K562 (cell line): ENCODE results near the gene FTSJ3. TPM values are rescaled to one million over a fixed set of nuclear protein-coding genes. Genes with fewer than 3 reads are reported as not detected.

Experiments
- CBX8 ChIP-seq: fragments of 200-600 bp; sonication (generic); IDR thresholded peaks from 2 replicates; pipeline ENCODE4 v1.6.1; 2012; ENCODE audit warnings: borderline replicate concordance, mixed run types, low read depth, mild to moderate bottlenecking, moderate library complexity, mixed read lengths, low read length, control low read depth, inconsistent platforms; ENCODE audit not compliant: poor library complexity, severe bottlenecking; ENCODE audit errors: extremely low read depth
- ETS2 ChIP-seq: IDR thresholded peaks from 2 replicates; pipeline ENCODE4 v1.6.1; 2016; ENCODE audit warnings: borderline replicate concordance, missing genetic modification characterization, mild to moderate bottlenecking, moderate library complexity, missing compliant biosample characterization; ENCODE audit not compliant: poor library complexity, severe bottlenecking
- HDAC8 ChIP-seq: fragments of 450-650 bp; IDR thresholded peaks from 2 replicates; pipeline ENCODE4 v1.6.1; 2016; ENCODE audit warnings: mild to moderate bottlenecking, missing genetic modification characterization, moderate library complexity, missing compliant biosample characterization
- NCOA2 ChIP-seq, 2 experiments: fragments of 450-650 bp; IDR thresholded peaks; 2 replicates each; pipeline ENCODE4 v1.6.1; 2018; ENCODE audit warnings: mild to moderate bottlenecking in 2 of 2, moderate library complexity in 1 of 2; ENCODE audit not compliant: partially characterized antibody in 2 of 2
- NR2C2 ChIP-seq, 2 experiments: fragments of 200-800 bp in 1 of 2; sonication (Bioruptor generic) in 1 of 2; sonication (generic) in 1 of 2; formaldehyde crosslinking in 1 of 2; IDR thresholded peaks; 2 replicates each; pipeline versions ENCODE4 v1.6.1 to v1.8.0; 2016 to 2022; ENCODE audit warnings: mild to moderate bottlenecking in 1 of 2, missing compliant biosample characterization in 1 of 2, missing genetic modification characterization in 1 of 2, missing genetic modification reagents in 1 of 2
- NR4A1 ChIP-seq, 2 experiments: fragments of 250-450 bp in 1 of 2; fragments of 450-650 bp in 1 of 2; sonication (Bioruptor Pico) in 1 of 2; IDR thresholded peaks; 2 replicates each; pipeline versions ENCODE4 v1.4.0 to v1.6.1; 2016 to 2020; ENCODE audit warnings: mild to moderate bottlenecking in 2 of 2, missing compliant biosample characterization in 1 of 2, missing genetic modification characterization in 1 of 2, moderate library complexity in 1 of 2
- PCBP2 ChIP-seq: fragments of 200-400 bp; formaldehyde crosslinking; IDR thresholded peaks from 2 replicates; pipeline ENCODE4 v1.6.1; 2018; ENCODE audit warnings: low read length, low read depth, mild to moderate bottlenecking, moderate library complexity; ENCODE audit not compliant: poor library complexity, severe bottlenecking
- SMARCE1 ChIP-seq: fragments of 450-650 bp; IDR thresholded peaks from 2 replicates; pipeline ENCODE4 v1.7.1; 2016; ENCODE audit warnings: mild to moderate bottlenecking
- SNIP1 ChIP-seq: fragments of 450-650 bp; IDR thresholded peaks from 2 replicates; pipeline ENCODE4 v1.7.1; 2017; ENCODE audit warnings: low read depth, mild to moderate bottlenecking
- TAF15 ChIP-seq: fragments of 200-400 bp; formaldehyde crosslinking; IDR thresholded peaks from 2 replicates; pipeline ENCODE4 v1.6.1; 2017; ENCODE audit warnings: mild to moderate bottlenecking, low read depth, low read length, moderate library complexity
- TCF3 ChIP-seq: sonication (generic); formaldehyde crosslinking; IDR thresholded peaks from 2 replicates; pipeline ENCODE4 v1.4.0; 2020; ENCODE audit warnings: mild to moderate bottlenecking, missing genetic modification reagents
- ZEB2 ChIP-seq: fragments of 450-650 bp; IDR thresholded peaks from 2 replicates; pipeline ENCODE4 v1.6.1; 2016
- ZKSCAN1 ChIP-seq: fragments of 150-350 bp; IDR thresholded peaks from 2 replicates; pipeline ENCODE4 v1.6.1; 2016; ENCODE audit warnings: low read depth, low read length
- ZNF165 ChIP-seq: fragments of 250-450 bp; sonication (Bioruptor Pico); IDR thresholded peaks from 2 replicates; pipeline ENCODE4 v1.4.0; 2020; ENCODE audit warnings: borderline replicate concordance
- ZNF23 ChIP-seq: fragments of 250-450 bp; sonication (Bioruptor Pico); IDR thresholded peaks from 2 replicates; pipeline ENCODE4 v1.4.0; 2020; ENCODE audit warnings: mild to moderate bottlenecking
- ZNF384 ChIP-seq: IDR thresholded peaks from 2 replicates; pipeline ENCODE4 v1.6.1; 2012; ENCODE audit warnings: low read depth, low read length, improper control_type of control experiment
- ZNF764 ChIP-seq: fragments of 250-450 bp; sonication (Bioruptor Pico); IDR thresholded peaks from 2 replicates; pipeline ENCODE4 v1.4.0; 2020; ENCODE audit warnings: low read depth, mild to moderate bottlenecking, moderate library complexity
- polyA plus RNA-seq, 8 experiments: library from polyadenylated mRNA; depleted of rRNA in 4 of 8; stranded (reverse) in 5 of 8; unstranded in 3 of 8; fragments of >200 nt; fragmentation: Nextera tagmentation in 2 of 8; fragmentation: Illumina TruSeq in 1 of 8; extraction: Ambion mirVana in 2 of 8; extraction: Trizol in 1 of 8; gene quantifications; 2 replicates each; pipeline versions ENCODE4 v1.2.1 to v1.2.3, GENCODE V29; 2011 to 2014; ENCODE audit warnings: inconsistent platforms in 1 of 8, missing spikeins in 1 of 8
- total RNA-seq, 7 experiments: library from RNA; depleted of rRNA in 6 of 7; stranded (reverse); fragments of >200 nt in 6 of 7; fragmentation: Illumina TruSeq in 2 of 7; extraction: Trizol in 2 of 7; gene quantifications; 2 replicates each; pipeline versions ENCODE4 v1.2.1 to v1.2.3, GENCODE V29; 2011 to 2021; ENCODE audit warnings: low replicate concordance in 1 of 7
- TF ChIP-seq, protein P1 (sequence below), 2 experiments: fragments of 450-650 bp in 1 of 2; sonication (generic) in 1 of 2; formaldehyde crosslinking in 1 of 2; IDR thresholded peaks in 1 of 2; conservative IDR thresholded peaks in 1 of 2; 2 replicates each; pipeline versions ENCODE4 v1.6.1 to v1.8.1; 2016 to 2023; ENCODE audit warnings: mild to moderate bottlenecking in 2 of 2, moderate library complexity in 2 of 2, inconsistent platforms in 1 of 2, missing genetic modification reagents in 1 of 2
- TF ChIP-seq, protein P2 (sequence below): sonication (generic); formaldehyde crosslinking; IDR thresholded peaks from 2 replicates; pipeline ENCODE4 v1.8.1; 2023; ENCODE audit warnings: mild to moderate bottlenecking, missing genetic modification reagents
- TF ChIP-seq, protein P3 (sequence below): fragments of 250-450 bp; sonication (Bioruptor Pico); IDR thresholded peaks from 2 replicates; pipeline ENCODE4 v1.8.0; 2022; ENCODE audit warnings: inconsistent platforms, mild to moderate bottlenecking, moderate library complexity, borderline replicate concordance
- TF ChIP-seq, protein P4 (sequence below): fragments of 250-450 bp; sonication (Bioruptor Pico); IDR thresholded peaks from 2 replicates; pipeline ENCODE4 v1.5.0; 2021; ENCODE audit warnings: mild to moderate bottlenecking, borderline replicate concordance

Gene FTSJ3
- total and polyA plus RNA-seq, 9 of the 15 experiments (the other 6 are each of a cell fraction or from before 2014, with no cell fraction given), result 18.0 to 65.6 (median 52.4) TPM

DNA sequence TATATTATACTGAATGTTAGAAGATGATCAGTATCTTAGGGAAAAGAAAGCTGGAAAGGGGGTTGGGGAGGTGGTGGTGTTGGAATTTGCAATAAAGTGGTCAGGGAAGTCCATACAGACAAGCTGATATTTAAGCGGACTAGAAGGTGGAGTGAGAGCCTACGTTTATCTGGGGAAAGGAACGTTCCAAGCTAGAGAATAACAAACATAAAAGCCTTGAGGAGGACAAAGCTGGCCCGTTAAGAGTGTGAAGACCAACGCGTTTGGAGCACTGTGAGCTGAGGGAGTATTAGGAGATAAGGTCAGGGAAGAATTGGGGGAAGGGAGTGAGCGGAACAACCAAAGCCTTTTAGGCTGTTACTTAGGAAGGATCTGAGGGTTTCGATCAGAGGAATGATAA is 52.0 kb downstream of the FTSJ3 start (continued):
- TF ChIP-seq ETS2, result no peak
- no peak for TF ChIP-seq ZKSCAN1
- no peak for TF ChIP-seq SNIP1
- TF ChIP-seq NR4A1 (CRISPR knock-in tag; IDR thresholded peaks at IDR 0.05), result no peak
- no peak for TF ChIP-seq NR4A1 (tag; IDR thresholded peaks at IDR 0.05)
- TF ChIP-seq CBX8, result no peak
- no peak for TF ChIP-seq NCOA2 (IDR thresholded peaks at IDR 0.05; ENCODE audit: partially characterized antibody in 2 of 2)
- TF ChIP-seq, protein P1, sequence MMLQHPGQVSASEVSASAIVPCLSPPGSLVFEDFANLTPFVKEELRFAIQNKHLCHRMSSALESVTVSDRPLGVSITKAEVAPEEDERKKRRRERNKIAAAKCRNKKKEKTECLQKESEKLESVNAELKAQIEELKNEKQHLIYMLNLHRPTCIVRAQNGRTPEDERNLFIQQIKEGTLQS (IDR thresholded peaks at IDR 0.05), result no peak
- TF ChIP-seq, protein P1 (CRISPR knock-in tag; conservative IDR thresholded peaks at IDR 0.05), result no peak
- TF ChIP-seq TCF3 (CRISPR knock-in tag), result no peak
- no peak for TF ChIP-seq HDAC8
- no peak for TF ChIP-seq ZNF764 (CRISPR knock-in tag)
- TF ChIP-seq ZNF23, result no peak
- TF ChIP-seq SMARCE1, result 0 out of 2 replicates have a peak, but pooled peaks have one; percentile 44
- TF ChIP-seq, protein P2, sequence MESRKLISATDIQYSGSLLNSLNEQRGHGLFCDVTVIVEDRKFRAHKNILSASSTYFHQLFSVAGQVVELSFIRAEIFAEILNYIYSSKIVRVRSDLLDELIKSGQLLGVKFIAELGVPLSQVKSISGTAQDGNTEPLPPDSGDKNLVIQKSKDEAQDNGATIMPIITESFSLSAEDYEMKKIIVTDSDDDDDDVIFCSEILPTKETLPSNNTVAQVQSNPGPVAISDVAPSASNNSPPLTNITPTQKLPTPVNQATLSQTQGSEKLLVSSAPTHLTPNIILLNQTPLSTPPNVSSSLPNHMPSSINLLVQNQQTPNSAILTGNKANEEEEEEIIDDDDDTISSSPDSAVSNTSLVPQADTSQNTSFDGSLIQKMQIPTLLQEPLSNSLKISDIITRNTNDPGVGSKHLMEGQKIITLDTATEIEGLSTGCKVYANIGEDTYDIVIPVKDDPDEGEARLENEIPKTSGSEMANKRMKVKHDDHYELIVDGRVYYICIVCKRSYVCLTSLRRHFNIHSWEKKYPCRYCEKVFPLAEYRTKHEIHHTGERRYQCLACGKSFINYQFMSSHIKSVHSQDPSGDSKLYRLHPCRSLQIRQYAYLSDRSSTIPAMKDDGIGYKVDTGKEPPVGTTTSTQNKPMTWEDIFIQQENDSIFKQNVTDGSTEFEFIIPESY, result no peak
- TF ChIP-seq, protein P3, sequence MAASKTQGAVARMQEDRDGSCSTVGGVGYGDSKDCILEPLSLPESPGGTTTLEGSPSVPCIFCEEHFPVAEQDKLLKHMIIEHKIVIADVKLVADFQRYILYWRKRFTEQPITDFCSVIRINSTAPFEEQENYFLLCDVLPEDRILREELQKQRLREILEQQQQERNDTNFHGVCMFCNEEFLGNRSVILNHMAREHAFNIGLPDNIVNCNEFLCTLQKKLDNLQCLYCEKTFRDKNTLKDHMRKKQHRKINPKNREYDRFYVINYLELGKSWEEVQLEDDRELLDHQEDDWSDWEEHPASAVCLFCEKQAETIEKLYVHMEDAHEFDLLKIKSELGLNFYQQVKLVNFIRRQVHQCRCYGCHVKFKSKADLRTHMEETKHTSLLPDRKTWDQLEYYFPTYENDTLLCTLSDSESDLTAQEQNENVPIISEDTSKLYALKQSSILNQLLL (CRISPR knock-in tag), result no peak
- TF ChIP-seq TAF15, result no peak
- TF ChIP-seq NR2C2 (CRISPR knock-in tag; IDR thresholded peaks at IDR 0.05), result no peak
- no peak for TF ChIP-seq NR2C2 (tag; IDR thresholded peaks at IDR 0.05)
- TF ChIP-seq, protein P4, sequence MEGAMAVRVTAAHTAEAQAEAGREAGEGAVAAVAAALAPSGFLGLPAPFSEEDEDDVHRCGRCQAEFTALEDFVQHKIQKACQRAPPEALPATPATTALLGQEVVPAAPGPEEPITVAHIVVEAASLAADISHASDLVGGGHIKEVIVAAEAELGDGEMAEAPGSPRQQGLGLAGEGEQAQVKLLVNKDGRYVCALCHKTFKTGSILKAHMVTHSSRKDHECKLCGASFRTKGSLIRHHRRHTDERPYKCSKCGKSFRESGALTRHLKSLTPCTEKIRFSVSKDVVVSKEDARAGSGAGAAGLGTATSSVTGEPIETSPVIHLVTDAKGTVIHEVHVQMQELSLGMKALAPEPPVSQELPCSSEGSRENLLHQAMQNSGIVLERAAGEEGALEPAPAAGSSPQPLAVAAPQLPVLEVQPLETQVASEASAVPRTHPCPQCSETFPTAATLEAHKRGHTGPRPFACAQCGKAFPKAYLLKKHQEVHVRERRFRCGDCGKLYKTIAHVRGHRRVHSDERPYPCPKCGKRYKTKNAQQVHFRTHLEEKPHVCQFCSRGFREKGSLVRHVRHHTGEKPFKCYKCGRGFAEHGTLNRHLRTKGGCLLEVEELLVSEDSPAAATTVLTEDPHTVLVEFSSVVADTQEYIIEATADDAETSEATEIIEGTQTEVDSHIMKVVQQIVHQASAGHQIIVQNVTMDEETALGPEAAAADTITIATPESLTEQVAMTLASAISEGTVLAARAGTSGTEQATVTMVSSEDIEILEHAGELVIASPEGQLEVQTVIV (CRISPR knock-in tag), result no peak
- no peak for TF ChIP-seq ZEB2
- TF ChIP-seq ZNF165 (CRISPR knock-in tag), result no peak
- TF ChIP-seq PCBP2, result no peak
- TF ChIP-seq ZNF384, result no peak
